ENCODE results near the gene LIFR.
"Not testable (repeated sequence)": the region's sequence is repeated elsewhere in the genome, so short reads cannot be mapped to it uniquely, and the experiment has no call there.

LIFR gene

GRCh38 chr5:38556599-38557307 lies at the start of gene LIFR:
Gene LIFR, minus strand, starts transcription at chr5:38556646. Its CDS starts 25,999 bp downstream, at chr5:38530647.
- DNase-seq: no peak

DNA sequence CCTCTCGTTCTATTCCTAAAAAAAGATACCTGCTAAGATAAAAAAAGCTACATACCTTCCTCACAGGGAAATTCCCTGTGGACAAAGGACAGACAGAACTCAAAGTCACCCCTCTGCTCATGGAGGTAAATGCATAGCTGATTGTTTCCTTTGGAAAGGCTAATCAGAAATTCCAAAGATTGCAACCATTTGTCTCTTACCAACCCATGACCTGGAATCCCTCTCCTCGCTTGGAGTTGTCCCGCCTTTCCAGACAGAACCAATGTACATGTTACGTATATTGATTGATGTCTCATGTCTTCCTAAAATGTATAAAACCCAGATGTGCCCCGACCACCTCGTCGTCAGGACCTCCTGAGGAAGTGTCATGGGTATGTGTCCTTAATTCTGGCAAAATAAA lies 49.2 kb upstream of the LIFR start:
- no peak for DNase-seq

DNA sequence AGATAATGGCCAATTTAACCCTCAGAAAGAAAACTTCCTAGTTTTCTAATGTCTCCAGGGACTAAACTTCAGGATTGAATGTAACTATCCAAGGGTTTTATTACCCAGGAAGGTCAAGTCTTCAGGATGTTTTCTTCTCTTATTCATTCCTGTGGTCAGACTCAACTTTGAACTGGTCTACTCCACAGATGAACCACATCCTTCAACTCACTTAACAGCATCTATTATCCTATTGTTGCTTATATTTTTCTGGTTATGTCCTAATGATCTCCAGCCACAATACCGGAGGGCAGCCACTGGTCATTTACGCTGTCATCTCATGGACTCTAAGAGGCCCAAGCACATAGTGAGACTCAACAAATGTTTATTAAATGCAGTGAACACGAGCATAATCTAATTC lies 47.2 kb upstream of the LIFR start:
- DNase-seq: no peak

DNA sequence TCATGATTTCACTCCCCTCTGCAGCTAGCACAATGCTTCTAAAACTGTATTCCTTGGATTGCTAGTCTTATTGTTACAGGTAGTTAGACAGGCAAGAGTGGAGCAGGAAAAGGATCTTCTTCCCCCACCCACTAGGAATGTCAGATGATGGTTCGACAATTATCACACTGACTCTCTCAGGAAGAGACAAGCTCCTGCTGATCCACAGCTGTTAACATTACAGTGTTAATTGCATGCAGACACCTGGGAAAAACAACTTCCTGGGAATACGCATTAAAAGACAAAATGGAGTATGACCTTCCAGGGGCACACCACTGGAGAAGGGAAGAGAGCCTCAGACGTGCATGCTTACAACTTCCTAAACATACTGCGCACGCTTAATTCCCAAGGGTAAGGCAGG lies 46.2 kb upstream of the LIFR start:
- DNase-seq: no peak

- DNase-seq: no peak
These were observed 45.4 kb upstream of the LIFR start for GRCh38 chr5:38601863-38602298.

DNA sequence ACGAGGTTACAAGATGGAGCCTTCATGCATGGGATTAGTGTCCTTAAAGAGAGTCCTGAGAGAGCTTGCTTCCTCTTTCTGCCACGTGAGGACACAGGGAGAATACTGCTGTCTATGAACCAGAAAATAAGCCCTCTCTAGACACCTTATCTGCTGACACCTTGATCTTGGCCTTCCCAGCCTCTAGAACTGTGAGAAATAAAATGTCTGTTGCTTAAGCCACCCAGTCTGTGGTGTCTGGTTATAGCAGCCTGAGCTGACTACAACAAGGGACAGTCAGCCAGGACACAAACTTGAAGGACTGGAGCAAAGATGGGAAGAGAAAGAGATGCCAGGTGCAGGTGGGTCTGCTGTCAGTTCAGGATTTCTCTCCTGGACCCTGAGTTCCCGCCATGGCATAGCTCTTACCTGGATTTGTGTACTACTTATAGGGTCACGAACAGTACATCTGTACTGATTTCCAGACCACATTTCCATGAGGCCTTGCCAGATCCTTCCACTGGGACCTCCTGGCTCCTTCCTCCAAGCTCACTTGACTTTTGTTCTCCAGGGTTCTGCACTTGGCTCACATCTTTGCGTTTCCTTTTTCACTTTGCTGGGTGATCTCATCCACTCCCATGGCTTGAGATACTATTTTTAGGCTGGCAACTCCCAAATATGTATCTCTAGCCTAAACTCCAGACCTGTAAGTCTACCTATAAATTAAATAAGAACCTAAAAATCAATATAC lies 44.9 kb upstream of the LIFR start:
- DNase-seq: no peak

DNA sequence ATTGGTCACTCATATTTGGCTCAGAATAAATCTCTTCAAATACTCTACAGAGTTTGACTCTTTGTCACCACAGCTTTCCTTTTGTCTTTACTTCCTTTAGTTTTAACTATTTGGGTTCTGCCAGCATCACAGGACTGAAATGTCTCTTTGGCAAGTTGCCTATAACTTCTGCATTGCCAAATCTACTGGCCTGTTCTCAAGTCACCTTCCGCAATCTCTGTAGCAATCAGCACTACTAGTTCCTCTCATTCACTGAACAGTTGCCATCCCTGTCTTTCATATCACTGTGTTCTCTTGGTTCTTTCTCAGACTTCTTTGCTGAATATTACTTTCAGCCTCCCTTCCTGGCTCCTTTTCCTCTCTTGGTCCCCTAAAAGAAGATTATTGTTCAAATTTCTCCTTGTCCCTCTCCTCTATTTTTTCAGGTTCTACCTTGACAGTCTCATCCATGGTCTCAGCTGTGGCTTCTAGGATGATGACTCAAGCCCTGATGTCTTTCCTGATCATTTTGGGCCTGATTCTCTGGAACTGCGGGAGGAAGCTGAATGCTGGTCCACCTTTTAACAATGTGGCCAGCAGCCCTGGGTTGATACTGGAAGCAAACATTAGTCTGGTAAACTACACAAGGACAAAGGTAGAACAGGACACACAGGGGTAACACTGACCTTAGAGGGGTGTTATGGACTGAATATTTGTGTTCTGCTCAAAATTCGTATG lies 44.0 kb upstream of the LIFR start:
- no peak for DNase-seq

DNA sequence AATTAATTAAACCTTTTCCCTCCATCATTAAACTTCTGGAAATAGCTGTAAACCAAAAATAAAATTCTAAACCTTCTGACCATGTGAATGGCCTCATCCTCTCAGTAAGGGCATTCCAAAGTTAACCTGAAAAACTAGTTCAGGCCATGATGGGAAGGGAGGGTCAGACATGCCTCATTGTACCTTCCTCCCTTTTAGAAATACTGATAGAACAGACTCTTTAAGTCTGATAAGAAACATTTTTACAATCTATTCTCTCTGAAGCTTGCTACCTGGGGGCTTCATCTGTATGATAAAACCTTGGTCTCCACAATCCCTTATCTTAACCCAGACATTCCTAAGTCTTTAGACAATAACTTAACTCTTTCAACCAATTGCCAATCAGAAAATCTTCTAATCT lies 43.3 kb upstream of the LIFR start:
- not testable (repeated sequence) for DNase-seq

DNA sequence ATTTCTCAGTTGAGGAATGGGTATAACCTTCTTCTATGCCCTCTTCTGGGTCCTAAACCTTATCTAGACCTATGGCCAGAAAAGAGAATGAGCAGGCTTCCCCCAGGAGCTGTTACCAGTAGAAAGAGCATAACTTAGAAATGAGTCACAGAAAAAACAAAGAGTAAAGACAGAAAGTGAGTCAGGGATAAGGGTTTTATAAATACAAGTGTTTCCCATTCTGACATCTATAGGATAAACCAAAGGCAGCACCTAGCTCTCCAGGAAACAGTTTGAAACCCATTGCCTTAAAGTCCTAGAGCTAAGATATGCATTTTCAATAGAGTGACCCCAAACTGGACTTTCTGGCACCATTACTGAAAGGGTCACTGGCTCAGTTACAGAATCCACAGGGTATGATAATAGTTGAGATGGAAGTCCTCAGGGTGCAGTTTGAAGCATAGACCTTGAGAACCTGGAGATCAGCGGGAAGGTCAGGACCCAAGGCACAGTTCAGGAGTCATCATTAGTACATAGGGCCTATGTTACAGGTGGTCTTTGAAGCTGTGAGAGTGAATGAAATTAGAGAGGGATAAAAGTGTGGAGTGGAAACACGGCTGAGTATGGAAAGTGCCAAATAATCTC lies 42.7 kb upstream of the LIFR start:
- no peak for DNase-seq

DNA sequence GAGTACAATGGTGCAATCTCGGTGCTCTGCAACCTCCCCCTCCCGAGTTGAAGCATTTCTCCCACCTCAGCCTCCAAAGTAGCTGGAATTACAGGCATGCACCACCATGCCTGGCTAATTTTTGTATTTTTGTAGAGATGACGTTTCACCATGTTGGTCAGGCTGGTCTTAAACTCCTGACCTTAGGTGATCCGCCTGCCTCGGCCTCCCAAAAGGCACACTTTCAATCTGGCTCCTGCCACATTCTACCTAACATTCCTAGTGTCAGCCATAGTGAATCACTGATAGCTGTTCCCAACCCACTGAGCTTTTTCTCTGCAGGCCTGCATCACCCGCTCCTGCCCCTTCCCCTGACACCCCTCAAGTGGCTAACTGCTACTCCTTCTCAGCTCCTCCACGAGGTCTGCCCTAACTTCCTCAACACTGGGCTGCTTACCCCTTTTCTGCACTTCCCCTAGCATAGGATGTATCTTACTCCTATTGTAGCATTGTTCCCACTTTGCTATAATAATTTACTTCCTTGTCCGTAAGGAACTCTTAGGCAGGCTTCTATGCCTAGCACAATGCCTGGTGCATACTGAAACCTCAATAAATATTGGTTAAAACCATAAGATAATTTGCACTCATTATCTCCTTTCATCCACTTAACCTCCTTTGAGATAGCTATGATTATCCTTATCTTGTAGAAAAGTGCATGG lies 42.0 kb upstream of the LIFR start:
- no peak for DNase-seq

DNA sequence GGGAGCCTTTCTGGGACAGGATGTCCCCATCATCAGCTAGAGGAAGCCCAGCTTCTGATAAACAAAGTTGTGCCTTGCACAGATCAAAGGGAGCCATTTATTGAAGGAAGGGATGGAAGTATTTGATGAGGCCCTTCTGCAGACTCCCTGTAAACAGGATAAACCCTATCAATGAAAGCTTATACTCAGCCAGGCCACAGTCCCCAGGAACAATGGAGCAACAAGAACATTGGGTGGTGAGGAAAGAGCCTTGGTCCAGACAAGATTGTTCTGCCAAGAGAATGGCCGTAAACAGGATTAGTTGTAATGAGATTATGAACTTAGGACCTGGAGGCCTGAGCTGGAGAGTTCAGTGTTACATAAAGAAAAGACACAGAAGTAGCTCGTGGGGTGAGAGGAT lies 40.5 kb upstream of the LIFR start:
- DNase-seq: no peak

- DNase-seq: no peak
These were observed 38.8 kb upstream of the LIFR start for GRCh38 chr5:38595132-38595745.

GRCh38 chr5:38593959-38594358 lies 37.5 kb upstream of the LIFR start:
- no peak for DNase-seq

- DNase-seq: no peak
These were observed 35.0 kb upstream of the LIFR start for GRCh38 chr5:38591523-38591849.

DNA sequence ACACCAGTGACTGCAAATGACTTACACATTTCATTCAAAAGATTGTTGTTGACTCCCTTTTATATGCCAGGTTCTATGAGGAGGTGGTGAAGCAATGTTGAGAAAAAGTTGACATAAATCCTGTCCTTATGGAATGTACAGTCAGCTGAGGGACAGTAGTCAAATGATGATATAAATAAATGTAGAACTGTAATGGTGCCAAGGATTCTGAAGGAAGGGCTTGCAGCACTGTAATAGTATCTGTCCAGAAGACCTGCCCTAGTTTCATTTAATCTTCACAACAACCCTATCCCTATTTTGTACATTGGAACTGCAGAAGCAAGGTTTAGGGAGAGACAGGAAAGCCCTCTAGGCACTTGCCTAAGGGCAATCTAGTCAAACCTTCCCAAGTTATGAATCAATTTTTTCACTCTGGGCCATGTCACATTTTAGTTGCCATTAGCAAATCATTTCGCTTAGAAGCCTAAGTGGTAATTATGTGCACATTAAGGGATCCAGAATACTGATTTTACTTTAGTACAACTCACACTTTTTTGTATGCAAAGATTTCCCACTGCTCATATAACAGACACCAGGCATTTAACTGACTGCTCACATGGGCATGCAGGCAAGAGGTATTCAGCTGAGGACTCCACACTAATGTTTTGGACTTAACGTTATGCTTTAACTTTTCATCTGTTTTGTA lies 34.5 kb upstream of the LIFR start:
- no peak for DNase-seq

GRCh38 chr5:38589629-38590028 lies 33.2 kb upstream of the LIFR start:
- DNase-seq: no peak

DNA sequence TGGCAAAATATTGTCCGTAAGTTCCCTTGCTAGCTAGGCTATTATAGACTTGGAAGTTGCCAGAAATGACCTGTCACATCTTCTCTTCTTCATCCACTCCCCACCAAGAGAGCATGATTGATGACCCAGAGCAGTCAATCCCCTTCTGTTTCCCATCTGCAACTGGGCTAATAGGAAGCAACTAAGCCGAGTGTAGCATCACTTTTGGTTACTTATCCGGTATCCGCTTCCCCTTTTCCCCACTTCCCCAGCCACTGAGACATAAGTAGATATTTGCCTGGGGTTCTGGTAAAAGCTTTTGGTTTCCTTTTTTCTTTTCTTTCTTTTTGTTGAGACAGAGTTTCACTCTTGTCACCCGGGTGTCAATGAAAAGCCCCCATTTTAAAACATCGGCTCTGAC lies 29.4 kb upstream of the LIFR start:
- no peak for DNase-seq

DNA sequence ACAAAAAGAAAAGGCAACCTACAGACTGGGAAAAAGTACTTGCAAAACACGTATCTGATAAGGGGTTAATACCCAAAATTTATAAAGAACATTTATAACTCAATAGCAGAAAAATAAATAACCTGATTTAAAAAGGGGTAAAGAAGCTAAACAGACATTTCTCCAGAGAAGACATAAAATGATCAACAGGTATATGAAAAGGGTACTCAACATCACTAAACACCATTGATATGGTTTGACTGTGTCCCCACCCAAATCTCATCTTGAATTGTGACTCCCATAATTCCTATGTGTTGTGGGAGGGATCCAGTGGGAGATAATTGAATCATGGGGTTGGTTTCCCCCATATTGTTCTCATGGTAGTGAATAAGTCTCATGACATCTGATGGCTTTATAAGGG lies 27.1 kb upstream of the LIFR start:
- DNase-seq: no peak

DNA sequence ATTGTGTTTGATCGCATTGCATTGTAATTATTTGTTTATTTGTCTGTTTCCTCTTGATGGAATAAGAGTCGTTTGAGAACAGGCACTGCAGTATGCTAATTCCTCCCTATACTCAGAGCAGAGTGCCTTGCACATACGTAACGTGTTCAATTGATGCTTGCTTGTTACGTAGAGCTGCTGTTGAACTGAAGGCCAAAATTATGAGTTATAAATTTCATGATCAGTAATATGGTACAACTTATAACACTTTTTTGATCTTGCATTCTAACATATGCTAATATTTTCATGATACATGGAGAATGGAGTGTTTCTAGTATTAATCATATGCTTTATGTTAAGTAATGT lies 26.5 kb upstream of the LIFR start:
- DNase-seq: no peak

DNA sequence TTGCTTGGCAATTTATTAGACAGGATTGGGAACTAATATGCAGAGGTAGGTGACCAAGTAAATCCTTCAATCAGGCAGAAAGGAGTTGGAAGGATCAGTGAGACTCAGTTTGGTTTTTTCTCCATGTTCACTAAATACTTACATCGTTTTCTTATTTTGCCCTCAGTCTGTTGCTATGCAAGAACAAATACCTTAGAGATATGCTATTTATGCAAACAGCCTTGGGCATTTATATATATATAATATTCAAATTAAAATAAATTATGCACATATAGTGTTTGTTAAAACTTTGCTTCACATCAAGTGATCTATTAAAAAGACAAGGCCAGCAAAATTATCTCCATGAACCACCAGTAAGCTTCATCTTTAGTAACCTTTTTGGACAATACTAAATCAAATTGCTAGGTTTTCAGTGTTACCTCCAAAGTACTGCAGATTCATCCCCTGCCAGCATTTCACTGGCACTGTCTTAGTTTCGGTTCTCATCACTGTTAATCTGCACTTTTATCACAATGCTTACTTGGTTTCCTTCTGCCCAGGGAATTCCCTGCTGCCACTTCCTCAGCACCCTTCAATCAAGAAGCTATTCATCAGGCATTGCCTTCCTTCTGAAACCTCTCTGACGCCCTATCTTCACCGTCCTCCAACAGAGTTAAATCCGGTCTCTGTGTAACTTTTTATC lies 26.0 kb upstream of the LIFR start:
- DNase-seq: no peak

- no peak for DNase-seq
These were observed 25.2 kb upstream of the LIFR start for GRCh38 chr5:38581597-38581996.

DNA sequence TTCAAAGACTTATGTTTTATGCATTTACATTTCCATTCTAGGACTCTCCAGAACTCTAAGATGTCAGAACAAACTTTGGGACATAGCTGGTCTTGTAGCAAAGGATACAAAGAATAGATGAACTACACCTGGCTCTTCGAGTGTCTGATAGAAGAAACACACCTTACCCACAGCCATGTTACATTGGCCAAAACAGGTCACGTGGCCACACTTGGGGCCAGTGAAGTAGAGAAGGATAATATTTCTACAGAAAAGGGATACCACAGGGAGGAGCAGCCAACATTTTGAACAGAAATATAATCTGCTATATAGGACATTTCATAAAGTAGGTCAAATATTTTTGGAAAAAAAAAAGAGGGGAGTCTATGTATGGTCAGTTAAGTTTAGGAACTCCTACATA lies 22.7 kb upstream of the LIFR start:
- DNase-seq: no peak
